Neutrophil (primary cell): ENCODE measurements around the gene SYT2.

Experiments used
- H3K27ac ChIP-seq: fragments of 200-600 bp; sonication (generic); 2 replicates; pipeline ENCODE4 v1.5.1; 2016; ENCODE audit warnings: mild to moderate bottlenecking, moderate library complexity
- H3K27me3 ChIP-seq: fragments of 200-600 bp; sonication (generic); 2 replicates; pipeline ENCODE4 v1.6.0; 2016; ENCODE audit warnings: mild to moderate bottlenecking
- H3K36me3 ChIP-seq: fragments of 200-600 bp; sonication (generic); 2 replicates; pipeline ENCODE4 v1.5.1; 2017
- H3K4me1 ChIP-seq, 2 experiments: fragments of 200-600 bp in 1 of 2; sonication (generic) in 1 of 2; 1 replicate in 1 of 2; 2 replicates in 1 of 2; pipeline versions ENCODE4 v1.5.1 to v1.6.1; 2013 to 2016; ENCODE audit warnings: low read depth in 1 of 2, low read length in 1 of 2, mild to moderate bottlenecking in 1 of 2, moderate library complexity in 1 of 2; ENCODE audit not compliant: control insufficient read depth in 1 of 2, insufficient read depth in 1 of 2
- H3K4me3 ChIP-seq, 2 experiments: fragments of 200-600 bp in 1 of 2; sonication (generic) in 1 of 2; 1 replicate in 1 of 2; 2 replicates in 1 of 2; pipeline ENCODE4 v1.5.1; 2013 to 2016; ENCODE audit warnings: low read depth in 1 of 2, low read length in 1 of 2, mild to moderate bottlenecking in 1 of 2, moderate library complexity in 1 of 2
- H3K9me3 ChIP-seq: fragments of 200-600 bp; sonication (generic); 2 replicates; pipeline ENCODE4 v1.5.1; 2016
- CTCF ChIP-seq: fragments of 200-600 bp; sonication (generic); IDR thresholded peaks from 2 replicates; pipeline ENCODE4 v1.5.1; 2016; ENCODE audit warnings: antibody characterized with exemption

Gene SYT2

GRCh38 chr1:202710070-202711045, at the start of gene SYT2:
TSS of gene SYT2 (minus strand) at chr1:202710454. CDS start at chr1:202605772, 104,682 bp downstream.
- Histone ChIP-seq H3K27me3 (peaks cover 100% of the 10 kb centered on the region), H3K4me3 (no peak within 1 kb of the TSS)

DNA sequence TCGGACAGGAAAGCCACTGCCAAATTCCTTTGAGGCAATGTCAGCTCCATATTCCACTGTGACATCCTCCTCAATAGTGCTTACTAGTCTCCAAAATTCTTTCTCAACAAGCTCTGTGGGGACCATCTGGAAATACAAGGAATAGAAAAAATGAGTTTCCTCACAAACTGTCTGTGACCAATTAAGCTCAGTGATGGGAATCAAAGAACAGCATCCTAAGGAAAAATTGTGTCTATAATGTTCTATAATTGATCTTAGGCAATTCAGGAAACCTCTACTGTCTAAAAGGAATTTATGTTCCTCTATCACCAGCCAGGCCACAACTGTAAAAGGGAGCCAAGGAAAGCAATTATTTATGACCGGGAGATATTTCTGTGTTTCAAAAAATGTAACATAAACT, 46.1 kb upstream of the SYT2 start:
- H3K4me3 ChIP-seq = no peak overlapping the region
- no peaks in the 10 kb centered on the region for H3K9me3 ChIP-seq
- no peaks in the 10 kb centered on the region for H3K27me3 ChIP-seq
- no peak overlapping the region for H3K27ac ChIP-seq
- peaks cover 96% of the 10 kb centered on the region for H3K36me3 ChIP-seq
- peaks cover 12% of the 10 kb centered on the region in 2 experiments for H3K4me1 ChIP-seq
- no peak for TF ChIP-seq CTCF

More at GRCh38 chr1:202710070-202711045, at the start of gene SYT2:
- TF ChIP-seq CTCF = no peak
- no peaks in the 10 kb centered on the region for H3K9me3 ChIP-seq
- peaks cover 0 to 3% of the 10 kb centered on the region in 2 experiments for H3K4me1 ChIP-seq
- H3K27ac ChIP-seq = no peak within 1 kb of the TSS
- H3K36me3 ChIP-seq = no peaks in the 10 kb centered on the region

DNA sequence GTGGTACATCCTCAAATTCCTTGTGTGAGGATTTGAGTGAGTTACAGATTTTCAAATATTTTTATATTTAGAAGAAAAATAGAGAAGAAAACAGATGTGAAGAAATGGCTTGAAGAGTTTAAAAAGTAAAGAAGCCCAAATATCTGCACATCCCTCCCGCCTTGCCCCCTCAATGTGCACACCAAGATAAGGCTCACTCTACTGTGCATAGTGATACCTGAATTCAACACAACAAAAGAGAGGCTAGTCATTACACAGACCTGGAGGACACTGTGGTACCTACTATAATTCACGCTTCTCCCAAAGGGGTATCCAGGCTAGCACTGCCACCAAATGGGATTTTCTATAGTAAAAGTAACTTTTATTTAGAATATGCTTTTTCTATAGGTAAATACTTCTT, 44.0 kb upstream of the SYT2 start:
- Histone ChIP-seq H3K4me1 (peaks cover 12% of the 10 kb centered on the region in 2 experiments), H3K36me3 (peaks cover 97% of the 10 kb centered on the region), H3K9me3 (no peaks in the 10 kb centered on the region), H3K4me3 (no peak overlapping the region), H3K27me3 (no peaks in the 10 kb centered on the region), H3K27ac (no peak overlapping the region)
- TF ChIP-seq CTCF = no peak

- TF ChIP-seq CTCF = no peak
- peaks cover 93% of the 10 kb centered on the region for H3K36me3 ChIP-seq
- no peak overlapping the region for H3K27ac ChIP-seq
- no peaks in the 10 kb centered on the region for H3K9me3 ChIP-seq
- no peaks in the 10 kb centered on the region for H3K27me3 ChIP-seq
- peaks cover 8 to 11% of the 10 kb centered on the region in 2 experiments for H3K4me1 ChIP-seq
- H3K4me3 ChIP-seq = no peak overlapping the region
Observed at GRCh38 chr1:202752774-202753173, 42.5 kb upstream of the SYT2 start.

GRCh38 chr1:202750761-202751160, 40.5 kb upstream of the SYT2 start:
- peaks cover 79% of the 10 kb centered on the region for H3K36me3 ChIP-seq
- no peaks in the 10 kb centered on the region for H3K9me3 ChIP-seq
- no peak overlapping the region for H3K27ac ChIP-seq
- H3K4me1 ChIP-seq = no peaks in the 10 kb centered on the region
- no peaks in the 10 kb centered on the region for H3K27me3 ChIP-seq
- TF ChIP-seq CTCF = no peak
- no peak overlapping the region for H3K4me3 ChIP-seq
